ENCODE measurements around the gene WDR31. TPM values are rescaled to one million over a fixed set of nuclear protein-coding genes. Genes with fewer than 3 reads are reported as not detected.
"Not testable (repeated sequence)": the region's sequence is repeated elsewhere in the genome, so short reads cannot be mapped to it uniquely, and the experiment has no call there.

WDR31 gene
- total RNA-seq, 1 experiment from 2014 or later = 1.9 TPM

DNA sequence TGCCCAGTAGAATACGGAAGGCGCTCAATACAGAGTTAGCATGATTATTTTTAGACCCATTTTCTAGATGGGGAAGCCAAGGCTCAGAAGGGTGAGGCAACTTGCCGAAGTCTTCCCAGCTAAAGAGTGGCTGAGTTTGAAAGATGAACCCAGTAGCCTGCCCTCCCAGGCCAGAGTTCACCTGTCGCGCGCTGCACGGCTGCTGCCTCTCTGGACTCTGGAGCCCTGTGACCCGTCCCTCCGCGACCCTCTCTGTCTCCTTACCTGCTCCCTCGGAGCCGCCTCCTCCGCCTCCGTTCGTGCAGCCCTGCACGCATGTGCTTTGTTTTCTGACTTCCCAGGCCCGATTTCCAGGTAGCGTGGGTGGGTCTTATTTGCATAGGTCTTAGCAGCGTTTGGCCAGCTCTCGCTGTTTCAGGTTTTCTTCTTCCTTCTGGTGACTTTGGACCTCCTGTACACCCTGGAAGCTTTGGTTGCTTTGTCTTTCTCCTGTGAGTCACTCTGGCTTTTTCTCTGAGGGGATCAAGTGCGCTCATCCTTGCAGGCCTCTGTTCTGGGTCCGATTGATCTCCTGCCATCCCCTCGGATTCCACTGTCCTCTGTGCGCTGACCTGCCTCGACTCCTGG lies 37.2 kb downstream of the WDR31 start, which contains the start of gene RNF183:
TSS of gene RNF183 (minus strand) at position 585 of the 627 bp plus-strand sequence. CDS start 5,192 bp downstream, outside the sequence.
- in situ Hi-C loops (cut with HindIII; ENCODE audit: low sequenced_read_pairs) = no loop called here
- DNase-seq (ENCODE audit: low spot score) = no peak

DNA sequence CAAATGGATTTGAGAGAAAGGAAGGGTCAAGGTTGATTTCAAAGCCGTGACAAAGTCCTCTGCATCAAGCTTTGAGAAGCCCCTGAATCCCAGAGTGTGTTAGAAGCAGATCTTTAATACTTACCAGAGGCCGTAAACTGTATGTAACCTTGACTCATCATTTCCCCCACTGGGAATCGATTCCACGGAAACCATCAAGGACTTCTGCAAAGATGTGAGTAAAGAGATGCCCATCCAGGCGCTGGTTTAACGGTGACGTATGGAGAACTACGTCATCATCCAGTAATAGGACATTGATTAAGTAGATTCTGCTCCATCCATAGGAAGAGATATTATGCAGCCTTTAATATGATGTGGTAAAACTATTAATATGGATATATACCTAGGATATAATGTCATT lies 38.5 kb downstream of the WDR31 start:
- no peak for DNase-seq (ENCODE audit: low spot score)
- in situ Hi-C loops (cut with HindIII; ENCODE audit: low sequenced_read_pairs) = no loop called here

DNA sequence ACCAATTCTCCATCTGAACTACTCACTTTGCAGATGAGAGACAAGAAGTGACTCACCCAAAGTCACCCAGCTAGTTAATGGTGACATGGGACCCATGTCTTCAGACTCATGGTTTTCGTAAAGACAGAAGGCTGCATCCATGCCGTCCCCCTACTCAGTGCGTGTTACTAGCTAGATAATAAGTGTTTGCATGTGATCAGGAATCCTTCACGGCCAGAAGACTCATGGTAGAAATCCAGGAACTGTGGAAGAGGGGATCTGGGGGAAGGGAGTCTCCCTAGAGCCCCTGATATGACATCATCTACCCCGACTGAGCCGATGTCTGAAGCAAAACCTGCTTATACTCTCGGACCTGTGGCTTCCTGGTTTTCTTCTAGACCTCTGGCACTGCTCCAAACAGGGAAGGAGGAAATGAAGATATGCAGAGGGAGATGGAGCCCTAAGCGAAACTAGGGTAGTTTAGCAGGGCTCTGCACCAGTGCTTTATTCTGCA lies 40.2 kb downstream of the WDR31 start:
- no peak for DNase-seq (ENCODE audit: low spot score)
- in situ Hi-C loops (cut with HindIII; ENCODE audit: low sequenced_read_pairs) = no loop called here

DNA sequence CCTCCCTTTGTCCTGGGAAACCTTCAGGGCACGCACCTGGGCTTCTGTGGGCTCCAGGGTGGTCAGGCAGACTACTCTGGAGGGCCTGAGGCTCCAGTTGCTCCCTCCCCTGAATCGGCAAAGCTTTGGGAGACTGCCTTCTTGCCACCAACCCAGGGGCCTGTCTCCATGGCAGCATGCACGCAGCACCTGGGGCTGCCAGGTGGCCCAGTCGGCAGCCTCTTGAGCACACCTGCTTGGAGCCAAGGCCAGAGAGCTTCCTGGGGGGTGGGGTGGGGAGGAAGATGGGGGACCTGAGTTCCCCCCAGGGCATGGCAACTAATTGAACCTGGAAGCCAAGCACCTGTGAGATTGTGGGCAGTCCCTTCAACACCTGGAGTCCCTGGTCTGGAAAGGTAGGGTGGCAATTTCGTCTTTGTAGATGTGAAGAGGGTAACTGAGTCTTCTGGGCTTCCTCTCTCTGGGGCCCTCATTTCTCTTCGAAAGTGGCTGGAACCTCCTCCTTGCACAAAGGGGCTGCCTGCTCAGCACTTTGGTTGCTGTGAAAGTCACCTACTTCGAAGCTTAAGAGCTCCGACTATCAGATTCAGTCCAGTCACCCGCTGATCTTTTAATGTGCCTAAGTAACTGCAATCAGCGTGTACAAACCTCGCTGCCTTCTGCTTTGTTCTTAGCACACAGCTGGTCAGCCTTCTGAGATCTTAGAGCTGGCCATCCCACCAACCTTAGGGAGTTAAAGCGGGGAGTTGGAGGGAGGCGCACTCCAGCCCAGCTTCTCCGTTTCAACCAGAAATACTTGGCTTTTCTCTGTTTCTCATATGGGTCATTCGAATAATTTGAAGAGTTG lies 40.9 kb downstream of the WDR31 start:
- in situ Hi-C loops (cut with HindIII; ENCODE audit: low sequenced_read_pairs) = no loop called here

DNA sequence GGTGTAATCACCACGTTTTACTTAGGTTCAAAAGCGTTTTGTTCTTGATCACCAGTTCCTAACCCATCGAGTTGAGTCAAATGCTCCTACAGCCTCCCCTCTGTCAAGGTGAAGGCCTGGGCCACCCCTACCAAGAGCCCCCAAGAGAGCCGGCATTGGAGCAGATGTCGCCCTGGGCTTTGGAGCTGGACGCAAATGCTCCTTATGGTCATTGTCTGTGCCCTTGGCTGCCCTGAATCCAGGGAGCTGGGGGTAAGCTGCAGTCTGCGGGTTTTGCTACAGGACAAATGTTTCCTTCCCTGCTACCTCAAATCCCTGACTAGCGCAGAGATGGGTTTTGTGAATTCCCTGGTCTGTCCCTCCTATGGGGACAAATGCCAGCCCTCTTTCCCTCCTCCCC lies 41.8 kb downstream of the WDR31 start:
- in situ Hi-C loops (cut with HindIII; ENCODE audit: low sequenced_read_pairs) = no loop called here

More for the DNA sequence above, 40.9 kb downstream of the WDR31 start:
- DNase-seq (ENCODE audit: low spot score) = no peak

DNA sequence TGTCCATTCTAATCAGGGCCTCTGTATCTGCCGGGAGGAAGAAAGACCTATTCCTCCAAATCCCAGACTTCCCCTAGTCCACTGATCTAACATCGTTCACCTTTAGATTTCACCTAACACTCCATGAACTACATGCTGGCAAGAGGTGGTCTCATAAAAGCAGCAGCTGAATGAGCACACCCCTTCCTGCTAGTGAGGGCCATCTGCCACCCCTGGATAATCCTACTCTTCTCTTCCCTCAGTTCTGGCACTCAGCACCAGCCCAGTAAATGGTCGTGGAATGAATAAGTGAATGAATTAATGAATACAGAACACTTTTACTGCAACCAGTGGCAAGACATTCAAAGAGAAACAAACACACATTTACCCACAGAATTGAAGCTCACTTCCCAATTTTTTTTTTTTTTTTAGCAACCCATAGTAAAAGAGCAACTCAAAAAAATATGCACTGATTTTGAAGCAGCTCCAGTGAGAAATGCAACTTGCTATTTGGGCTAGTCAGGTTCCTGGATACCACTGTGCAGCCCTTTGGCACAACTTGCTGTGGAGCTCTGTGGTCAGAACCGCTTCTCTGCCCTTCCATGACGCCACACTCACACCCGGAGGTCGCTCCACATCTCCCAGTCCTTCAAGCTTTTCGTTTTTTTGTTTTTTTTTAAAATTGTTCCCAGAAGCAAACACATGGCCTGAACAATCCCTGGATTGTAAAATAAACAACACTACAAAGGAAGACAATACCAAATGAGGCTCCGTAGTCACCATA lies 43.1 kb downstream of the WDR31 start:
- no peak for DNase-seq (ENCODE audit: low spot score)

More for the DNA sequence above, 41.8 kb downstream of the WDR31 start:
- DNase-seq (ENCODE audit: low spot score) = no peak

DNA sequence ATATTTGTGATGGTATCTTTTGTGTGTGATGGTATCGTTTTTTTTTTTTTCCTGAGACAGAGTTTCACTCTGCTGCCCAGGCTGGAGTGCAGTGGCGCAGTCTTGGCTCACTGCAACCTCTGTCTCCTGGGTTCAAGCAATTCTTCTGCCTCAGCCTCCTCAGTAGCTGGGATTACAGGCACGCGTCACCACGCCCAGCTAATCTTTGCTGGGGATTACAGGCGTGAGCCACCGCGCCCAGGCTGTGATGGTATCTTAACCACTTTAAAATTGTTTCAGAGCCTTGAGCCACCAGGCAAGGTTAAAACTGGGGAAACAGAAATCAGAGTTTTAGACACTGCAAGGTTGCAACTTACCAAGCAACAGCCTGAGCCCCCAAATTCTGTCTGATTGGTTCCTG lies 43.8 kb downstream of the WDR31 start:
- DNase-seq (ENCODE audit: low spot score); in situ Hi-C loops (cut with HindIII; ENCODE audit: low sequenced_read_pairs): not testable (repeated sequence)

More for the DNA sequence above, 43.1 kb downstream of the WDR31 start:
- in situ Hi-C loops (cut with HindIII; ENCODE audit: low sequenced_read_pairs) = no loop called here

DNA sequence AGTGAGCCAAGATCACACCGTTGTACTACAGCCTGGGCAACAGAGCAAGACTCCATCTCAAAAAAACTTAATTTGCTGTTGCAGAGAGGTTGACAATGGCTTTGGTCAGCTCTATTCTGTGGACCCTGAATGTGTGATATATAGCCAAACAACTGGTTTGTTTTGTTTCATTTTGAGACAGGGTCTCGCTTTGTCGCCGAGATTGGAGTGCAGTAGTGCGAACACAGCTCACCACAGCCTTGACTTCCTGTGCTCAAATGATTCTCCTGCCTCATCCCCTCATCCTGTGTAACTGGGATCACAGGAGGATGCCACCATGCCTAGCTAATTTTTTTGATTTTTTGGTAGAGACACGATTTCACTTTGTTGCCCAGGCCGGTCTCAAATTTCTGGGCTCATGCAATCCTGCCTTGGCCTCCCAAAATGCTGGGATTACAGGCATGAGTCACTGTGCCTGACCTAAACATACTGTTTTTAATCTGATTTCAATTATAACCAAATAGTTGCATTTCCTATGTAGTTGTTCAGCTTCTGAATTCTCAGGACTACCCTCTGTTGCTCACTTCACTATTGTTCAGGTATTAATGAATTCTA lies 46.7 kb downstream of the WDR31 start:
- in situ Hi-C loops (cut with HindIII; ENCODE audit: low sequenced_read_pairs) = no loop called here
- no peak for DNase-seq (ENCODE audit: low spot score)

DNA sequence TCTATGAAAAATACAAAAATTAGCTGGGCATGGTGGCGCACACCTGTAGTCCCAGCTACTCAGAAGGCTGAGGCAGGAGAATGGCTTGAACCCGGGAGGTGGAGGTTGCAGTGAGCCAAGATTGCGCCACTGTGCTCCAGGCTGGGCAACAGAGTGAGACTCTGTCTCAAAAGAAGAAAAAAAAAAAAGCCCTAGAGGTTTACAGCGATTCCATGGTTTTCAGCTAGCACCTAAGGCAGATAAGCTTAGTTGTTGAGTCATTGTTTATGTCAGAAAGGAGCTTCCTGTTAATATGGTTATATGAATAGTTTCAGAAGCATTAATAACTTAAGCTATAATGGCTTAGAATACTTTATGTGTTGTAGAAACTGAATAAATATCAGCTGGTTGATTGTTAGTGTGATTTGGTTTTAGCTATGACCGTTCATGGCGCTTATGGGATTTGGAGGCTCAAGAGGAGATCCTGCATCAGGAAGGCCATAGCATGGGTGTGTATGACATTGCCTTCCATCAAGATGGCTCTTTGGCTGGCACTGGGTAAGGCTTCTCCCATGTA lies 49.9 kb downstream of the WDR31 start:
- in situ Hi-C loops (cut with HindIII; ENCODE audit: low sequenced_read_pairs) = no loop called here
- no peak for DNase-seq (ENCODE audit: low spot score)

DNA sequence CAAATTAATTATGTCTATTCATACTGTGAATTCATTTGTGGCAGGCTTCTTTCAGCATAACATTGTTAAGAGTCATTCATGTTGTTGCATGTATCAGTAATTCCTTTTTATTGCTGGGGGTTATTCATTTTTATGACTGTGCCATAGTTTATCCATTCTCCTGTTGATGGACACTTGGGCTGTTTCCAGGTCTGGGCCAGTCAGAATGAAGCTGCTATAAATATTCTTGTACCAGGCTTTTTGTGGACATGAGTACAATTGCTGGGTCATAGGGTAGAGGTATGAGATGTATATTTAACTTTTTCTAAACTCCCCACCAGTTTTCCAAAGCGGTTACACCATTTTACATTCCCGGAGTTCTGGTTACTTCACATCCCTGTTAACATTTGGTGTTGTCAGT lies 51.0 kb downstream of the WDR31 start:
- in situ Hi-C loops (cut with HindIII; ENCODE audit: low sequenced_read_pairs) = no loop called here

DNA sequence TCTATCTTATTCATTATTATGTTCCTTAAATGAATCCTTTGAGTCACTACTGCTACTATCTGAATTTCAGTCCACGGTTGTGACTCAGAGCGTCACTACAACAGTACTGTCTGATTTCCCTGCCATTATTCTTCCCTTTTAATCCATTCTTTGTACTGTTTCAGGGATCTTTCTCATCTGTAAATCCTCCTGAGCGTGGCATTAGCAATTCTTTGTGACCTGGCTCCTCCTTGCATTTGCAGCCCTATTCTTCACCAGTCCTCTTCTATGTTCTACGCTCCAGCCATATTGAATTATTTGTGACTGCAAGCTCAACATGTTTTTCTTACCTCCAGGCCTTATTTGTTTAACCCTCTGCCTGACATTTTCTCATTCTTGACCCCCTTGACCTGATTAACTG lies 58.7 kb downstream of the WDR31 start:
- in situ Hi-C loops (cut with HindIII; ENCODE audit: low sequenced_read_pairs) = no loop called here
- no peak for DNase-seq (ENCODE audit: low spot score)

More for the DNA sequence above, 51.0 kb downstream of the WDR31 start:
- DNase-seq (ENCODE audit: low spot score) = no peak

DNA sequence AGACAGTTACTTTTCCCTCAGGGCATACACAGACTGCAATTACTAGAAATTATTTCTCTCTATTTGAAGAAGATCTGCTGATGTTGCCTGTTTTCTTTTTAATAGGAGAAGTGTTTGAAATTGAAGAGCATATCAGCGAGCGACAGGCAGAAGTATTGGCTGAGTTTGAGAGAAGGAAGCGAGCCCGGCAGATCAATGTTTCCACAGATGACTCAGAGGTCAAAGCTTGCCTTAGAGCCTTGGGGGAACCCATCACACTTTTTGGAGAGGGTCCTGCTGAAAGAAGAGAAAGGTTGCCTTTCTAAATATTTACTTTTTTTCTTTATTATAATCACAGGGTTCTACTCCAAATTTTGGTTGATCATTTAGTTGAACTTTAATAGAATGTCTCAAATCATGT lies 61.2 kb downstream of the WDR31 start:
- no peak for DNase-seq (ENCODE audit: low spot score)
- in situ Hi-C loops (cut with HindIII; ENCODE audit: low sequenced_read_pairs) = no loop called here

DNA sequence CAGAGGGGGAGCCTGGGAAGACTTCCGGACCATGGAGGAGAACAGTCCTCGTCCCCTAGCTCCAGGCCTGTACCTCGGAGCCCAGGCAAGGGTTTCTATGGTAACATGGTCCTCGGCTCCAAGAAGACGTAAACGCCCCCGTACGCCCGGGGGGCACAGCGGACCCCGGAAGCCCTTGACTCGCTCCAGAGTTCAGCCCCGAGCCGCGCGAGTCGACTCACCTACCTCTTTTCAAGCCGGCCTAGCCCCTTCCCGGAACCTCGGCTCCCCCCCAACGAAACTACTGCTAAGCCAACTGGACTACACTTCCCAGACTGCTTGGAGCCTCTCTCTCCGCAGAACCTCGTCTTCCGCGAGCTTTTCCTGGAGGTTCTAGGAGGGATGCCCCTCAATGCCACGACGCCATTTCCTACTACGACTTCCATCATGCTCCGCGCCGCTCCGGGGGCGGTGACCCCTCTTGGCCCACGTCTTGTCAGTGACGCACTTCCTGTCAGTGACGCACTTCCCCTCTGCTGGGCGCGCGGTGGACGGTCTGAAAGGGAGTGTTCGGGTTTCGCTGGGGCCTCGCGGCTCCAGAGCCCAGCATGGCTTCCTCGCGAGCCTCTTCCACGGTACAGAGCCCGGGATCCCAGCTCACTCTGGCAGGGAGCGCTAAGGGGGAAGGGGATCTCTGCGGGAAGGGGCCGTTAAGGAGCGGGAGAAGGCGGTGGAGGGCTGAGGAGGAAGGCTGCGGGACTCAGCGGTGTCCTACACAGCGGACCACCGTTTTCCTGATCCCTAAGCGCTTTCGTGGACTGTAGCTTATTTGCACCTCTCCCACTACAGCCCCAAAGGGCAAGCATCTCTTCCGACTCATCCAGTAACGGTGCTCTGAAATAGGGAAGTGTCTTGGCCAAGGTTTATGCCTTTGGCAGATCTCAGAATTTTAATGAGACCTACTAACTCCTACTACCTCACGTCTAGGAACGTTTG lies 64.6 kb downstream of the WDR31 start, which contains the start of the genes CDC26 and PRPF4:
TSS of gene CDC26 (minus strand) at position 416 of the 975 bp plus-strand sequence. CDS start 3,065 bp downstream, outside the sequence.
TSS of gene PRPF4 (plus strand) at position 502 of the 975 bp plus-strand sequence. CDS start at position 588, 86 bp downstream.
- in situ Hi-C loops (cut with HindIII; ENCODE audit: low sequenced_read_pairs) = no loop called here
- DNase-seq (ENCODE audit: low spot score) = peak; percentile 99

DNA sequence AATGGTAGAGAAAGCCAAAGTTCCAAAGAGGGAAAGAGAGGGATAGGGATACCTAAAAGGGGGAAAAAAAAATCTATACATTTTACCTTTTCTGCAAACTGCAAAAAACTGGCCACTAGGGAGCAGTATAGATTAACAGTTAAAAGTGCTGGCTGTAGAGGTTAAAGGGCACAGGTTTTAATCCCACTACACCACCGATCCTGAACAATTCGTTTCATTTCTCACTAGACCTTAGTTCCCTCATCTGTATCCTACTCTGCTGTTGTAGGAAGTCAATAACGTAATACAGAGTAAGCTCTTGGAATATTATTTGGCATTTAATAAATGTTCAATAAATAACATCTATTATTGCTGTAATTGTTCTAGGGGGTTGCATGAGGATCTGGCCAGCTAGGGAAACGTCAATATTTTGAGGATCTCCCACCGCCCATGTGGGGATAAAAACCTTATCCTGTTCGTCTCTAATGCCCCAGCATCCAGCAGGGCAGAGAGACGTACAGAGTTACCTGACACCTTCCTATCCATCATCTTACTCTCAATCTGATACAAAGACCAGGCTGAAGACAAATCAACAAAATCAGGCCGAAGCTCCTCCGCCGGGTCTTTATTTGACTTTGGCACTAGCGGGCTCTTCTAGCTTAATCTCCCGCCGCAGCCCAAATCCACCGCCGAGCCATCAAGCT lies 65.5 kb downstream of the WDR31 start:
- DNase-seq (ENCODE audit: low spot score) = peak; percentile 72
- in situ Hi-C loops (cut with HindIII; ENCODE audit: low sequenced_read_pairs) = no loop called here

DNA sequence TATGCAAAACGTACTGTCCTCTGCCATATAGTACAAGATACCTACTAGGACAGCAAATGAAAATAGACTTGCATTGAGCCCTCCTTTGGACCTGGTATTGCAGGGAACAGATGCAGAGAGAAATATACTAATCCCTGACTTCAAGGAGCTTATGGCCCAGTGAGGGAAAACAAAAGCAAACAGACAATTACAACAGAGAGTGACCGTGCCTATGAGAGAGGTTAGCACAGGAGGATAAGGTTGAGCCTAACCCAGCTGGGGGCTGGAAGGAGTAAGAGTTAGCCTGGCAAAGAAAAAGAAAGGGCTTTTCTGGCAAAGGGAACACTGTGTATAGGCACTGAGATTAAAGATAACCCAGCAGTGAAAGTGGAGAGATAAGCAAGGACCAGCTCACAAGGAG lies 70.2 kb downstream of the WDR31 start:
- in situ Hi-C loops (cut with HindIII; ENCODE audit: low sequenced_read_pairs) = no loop called here
- DNase-seq (ENCODE audit: low spot score) = no peak

DNA sequence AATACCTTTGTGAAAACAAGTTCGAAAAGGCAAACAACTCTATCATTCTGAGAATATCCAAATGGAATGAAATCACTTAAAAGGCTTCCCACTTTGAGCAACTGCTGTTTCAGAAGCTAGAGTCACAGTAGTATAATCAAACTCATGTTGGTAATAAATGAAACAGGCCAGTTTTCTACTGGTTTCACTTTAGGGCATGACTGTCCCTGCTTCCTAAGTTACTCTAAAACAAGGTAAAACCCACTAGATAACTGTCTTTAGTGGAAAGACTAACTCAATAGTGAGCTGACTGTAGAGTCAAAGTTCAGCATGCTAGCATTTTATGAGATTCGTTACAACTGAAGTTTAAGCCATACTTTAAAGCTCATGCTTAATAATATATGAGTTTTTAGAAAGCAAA lies 70.7 kb downstream of the WDR31 start:
- in situ Hi-C loops (cut with HindIII; ENCODE audit: low sequenced_read_pairs) = no loop called here
- DNase-seq (ENCODE audit: low spot score) = no peak

DNA sequence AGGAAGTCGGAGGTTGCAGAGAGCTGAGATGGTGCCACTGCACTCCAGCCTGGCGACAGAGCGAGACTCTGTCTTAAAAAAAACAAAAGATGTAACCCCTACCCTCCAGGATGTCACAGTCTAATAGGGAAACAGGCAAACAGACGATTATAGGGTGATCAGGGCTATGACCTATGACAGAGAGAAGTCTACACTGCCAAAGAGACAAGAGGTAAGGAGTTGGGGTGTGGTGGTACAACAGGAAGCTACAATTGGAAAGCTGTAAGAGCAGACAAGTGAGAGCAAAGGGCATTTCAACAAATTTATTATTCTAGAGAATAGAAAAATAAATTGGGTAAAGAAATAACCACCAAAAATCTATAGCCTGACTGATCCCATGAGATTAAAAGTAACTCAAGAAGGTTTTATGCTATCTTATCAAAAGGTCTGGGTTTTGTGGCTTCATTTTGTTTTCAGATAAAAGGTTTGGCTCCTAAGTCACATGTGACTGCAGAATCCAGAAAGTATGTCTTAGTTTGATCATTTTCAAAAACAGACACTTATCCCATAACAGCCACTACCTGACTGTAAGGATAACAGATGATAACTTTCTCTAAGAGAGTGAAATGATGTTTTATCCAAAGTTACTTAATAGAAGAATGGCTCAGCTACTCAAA lies 72.0 kb downstream of the WDR31 start:
- in situ Hi-C loops (cut with HindIII; ENCODE audit: low sequenced_read_pairs) = no loop called here
- no peak for DNase-seq (ENCODE audit: low spot score)
